NCI-H2107 treated with DMSO at 0.1 percent for 48 hours (cell line): ENCODE measurements around the gene RPS24.

ENCODE experiments used
- DNase-seq: peaks from one replicate; lab custom pipeline; 2025; ENCODE audit not compliant: unreplicated experiment; lab: John Stamatoyannopoulos, UW

Gene RPS24

GRCh38 chr10:78081292-78081691 is 47.6 kb downstream of the RPS24 start:
- DNase-seq: no peak

DNA sequence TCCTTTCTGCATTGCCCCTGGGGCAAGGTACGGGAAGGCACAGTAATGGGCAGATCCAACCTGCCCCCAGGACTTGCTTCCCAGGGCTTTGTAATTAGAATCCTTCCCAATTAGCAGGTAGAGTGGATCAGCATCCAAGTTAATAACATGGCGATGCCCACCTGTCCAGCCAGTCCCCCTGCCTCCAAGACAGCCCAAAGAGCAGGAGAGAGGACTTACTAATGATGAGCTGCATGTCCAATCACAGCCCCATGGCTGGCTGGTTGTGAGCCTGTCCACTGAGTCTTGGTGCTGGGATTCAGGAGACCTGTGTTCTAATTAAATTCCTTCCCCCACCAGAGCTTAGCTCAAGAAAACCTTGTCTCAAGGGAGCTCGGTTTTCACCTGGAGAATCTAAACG is 49.0 kb downstream of the RPS24 start:
- no peak for DNase-seq
